Measurements from ENCODE around the gene NCKAP5. TPM values are rescaled to one million over a fixed set of nuclear protein-coding genes. Genes with fewer than 3 reads are reported as not detected.

The NCKAP5 gene
- total and polyA plus RNA-seq, 4 donors: 0.57 to 2.8 (median 2.4) TPM

DNA sequence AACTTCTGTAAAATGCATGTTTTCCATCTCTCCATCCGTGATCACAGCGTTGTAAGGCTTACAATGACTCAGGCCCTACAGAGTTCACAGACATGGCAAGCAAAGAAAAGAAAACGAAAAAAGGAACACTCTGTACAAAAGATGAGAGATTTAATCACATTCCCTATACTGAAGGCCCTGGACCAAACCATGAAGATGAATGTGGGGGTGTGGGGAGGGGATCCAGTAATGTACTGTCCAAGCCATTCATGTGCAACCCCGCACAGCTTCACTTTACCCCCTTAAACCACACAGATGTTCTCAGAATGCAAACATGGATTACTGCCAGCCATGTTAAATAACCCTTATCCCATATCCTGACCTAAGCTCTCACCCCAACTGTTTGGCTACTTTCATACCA is 391.1 kb downstream of the NCKAP5 start (continued):
- TF ChIP-seq REST (IDR thresholded peaks at IDR 0.05): no peak

- no peaks in the 10 kb centered on the region for H3K36me3 ChIP-seq (ENCODE audit: control insufficient read depth in 4 of 4, insufficient read depth in 3 of 4, low read depth in 1 of 4, low read length in 3 of 4)
- no peaks in the 10 kb centered on the region for H3K27me3 ChIP-seq (ENCODE audit: control insufficient read depth in 4 of 4, insufficient read depth in 4 of 4, low read length in 3 of 4)
- H3K4me3 ChIP-seq (ENCODE audit: low read depth in 1 of 3, low read length in 3 of 3): no peak overlapping the region
- H3K9ac ChIP-seq (ENCODE audit: low read depth in 1 of 2, low read length in 2 of 2): no peak overlapping the region
- WGBS: 95% methylated on average over 3 of the region's 3 CpGs
- DNase-seq (ENCODE audit: low spot score): no peak
- no peak overlapping the region for H3K27ac ChIP-seq (ENCODE audit: low read depth in 1 of 2, low read length in 2 of 2)
- H3K4me1 ChIP-seq (ENCODE audit: control insufficient read depth in 4 of 4, insufficient read depth in 4 of 4, low read length in 3 of 4): peaks cover 0 to 5% (median 1%) of the 10 kb centered on the region in 4 donors
- TF ChIP-seq RAD21 (IDR thresholded peaks at IDR 0.05) (no peak), ATF3 (IDR thresholded peaks at IDR 0.05) (no peak), NR2F2 (IDR thresholded peaks at IDR 0.05) (no peak), TAF1 (conservative IDR thresholded peaks at IDR 0.05) (no peak), FOXA1 (IDR thresholded peaks at IDR 0.05) (no peak), YY1 (IDR thresholded peaks at IDR 0.05) (no peak), EGR1 (IDR thresholded peaks at IDR 0.05; ENCODE audit: low read depth in 2 of 2) (no peak), REST (IDR thresholded peaks at IDR 0.05) (no peak), FOXA2 (IDR thresholded peaks at IDR 0.05) (no peak), HNF4G (IDR thresholded peaks at IDR 0.05) (no peak), HNF4A (conservative IDR thresholded peaks at IDR 0.05) (no peak), GABPA (IDR thresholded peaks at IDR 0.05 in 1 of 2, conservative IDR thresholded peaks at IDR 0.05 in 1 of 2) (no peak)
- TF ChIP-seq, protein P1, sequence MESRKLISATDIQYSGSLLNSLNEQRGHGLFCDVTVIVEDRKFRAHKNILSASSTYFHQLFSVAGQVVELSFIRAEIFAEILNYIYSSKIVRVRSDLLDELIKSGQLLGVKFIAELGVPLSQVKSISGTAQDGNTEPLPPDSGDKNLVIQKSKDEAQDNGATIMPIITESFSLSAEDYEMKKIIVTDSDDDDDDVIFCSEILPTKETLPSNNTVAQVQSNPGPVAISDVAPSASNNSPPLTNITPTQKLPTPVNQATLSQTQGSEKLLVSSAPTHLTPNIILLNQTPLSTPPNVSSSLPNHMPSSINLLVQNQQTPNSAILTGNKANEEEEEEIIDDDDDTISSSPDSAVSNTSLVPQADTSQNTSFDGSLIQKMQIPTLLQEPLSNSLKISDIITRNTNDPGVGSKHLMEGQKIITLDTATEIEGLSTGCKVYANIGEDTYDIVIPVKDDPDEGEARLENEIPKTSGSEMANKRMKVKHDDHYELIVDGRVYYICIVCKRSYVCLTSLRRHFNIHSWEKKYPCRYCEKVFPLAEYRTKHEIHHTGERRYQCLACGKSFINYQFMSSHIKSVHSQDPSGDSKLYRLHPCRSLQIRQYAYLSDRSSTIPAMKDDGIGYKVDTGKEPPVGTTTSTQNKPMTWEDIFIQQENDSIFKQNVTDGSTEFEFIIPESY (IDR thresholded peaks at IDR 0.05): no peak
- TF ChIP-seq, protein P2, sequence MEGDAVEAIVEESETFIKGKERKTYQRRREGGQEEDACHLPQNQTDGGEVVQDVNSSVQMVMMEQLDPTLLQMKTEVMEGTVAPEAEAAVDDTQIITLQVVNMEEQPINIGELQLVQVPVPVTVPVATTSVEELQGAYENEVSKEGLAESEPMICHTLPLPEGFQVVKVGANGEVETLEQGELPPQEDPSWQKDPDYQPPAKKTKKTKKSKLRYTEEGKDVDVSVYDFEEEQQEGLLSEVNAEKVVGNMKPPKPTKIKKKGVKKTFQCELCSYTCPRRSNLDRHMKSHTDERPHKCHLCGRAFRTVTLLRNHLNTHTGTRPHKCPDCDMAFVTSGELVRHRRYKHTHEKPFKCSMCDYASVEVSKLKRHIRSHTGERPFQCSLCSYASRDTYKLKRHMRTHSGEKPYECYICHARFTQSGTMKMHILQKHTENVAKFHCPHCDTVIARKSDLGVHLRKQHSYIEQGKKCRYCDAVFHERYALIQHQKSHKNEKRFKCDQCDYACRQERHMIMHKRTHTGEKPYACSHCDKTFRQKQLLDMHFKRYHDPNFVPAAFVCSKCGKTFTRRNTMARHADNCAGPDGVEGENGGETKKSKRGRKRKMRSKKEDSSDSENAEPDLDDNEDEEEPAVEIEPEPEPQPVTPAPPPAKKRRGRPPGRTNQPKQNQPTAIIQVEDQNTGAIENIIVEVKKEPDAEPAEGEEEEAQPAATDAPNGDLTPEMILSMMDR (IDR thresholded peaks at IDR 0.05; ENCODE audit: low read depth, low read length, missing input control): no peak
- no peaks in the 10 kb centered on the region for H3K9me3 ChIP-seq (ENCODE audit: control insufficient read depth in 4 of 4, low read length in 3 of 4)
Observed at GRCh38 chr2:133175926-133176325, 392.3 kb downstream of the NCKAP5 start.
